Hepatic stellate cell (primary cell): ENCODE results near the gene PKP2.
"Not testable (repeated sequence)": the region's sequence is repeated elsewhere in the genome, so short reads cannot be mapped to it uniquely, and the experiment has no call there.

ENCODE experiments used
- DNase-seq: peaks from one replicate; pipeline ENCODE4 v3.0.0; 2011; ENCODE audit warnings: low spot score

Gene PKP2

DNA sequence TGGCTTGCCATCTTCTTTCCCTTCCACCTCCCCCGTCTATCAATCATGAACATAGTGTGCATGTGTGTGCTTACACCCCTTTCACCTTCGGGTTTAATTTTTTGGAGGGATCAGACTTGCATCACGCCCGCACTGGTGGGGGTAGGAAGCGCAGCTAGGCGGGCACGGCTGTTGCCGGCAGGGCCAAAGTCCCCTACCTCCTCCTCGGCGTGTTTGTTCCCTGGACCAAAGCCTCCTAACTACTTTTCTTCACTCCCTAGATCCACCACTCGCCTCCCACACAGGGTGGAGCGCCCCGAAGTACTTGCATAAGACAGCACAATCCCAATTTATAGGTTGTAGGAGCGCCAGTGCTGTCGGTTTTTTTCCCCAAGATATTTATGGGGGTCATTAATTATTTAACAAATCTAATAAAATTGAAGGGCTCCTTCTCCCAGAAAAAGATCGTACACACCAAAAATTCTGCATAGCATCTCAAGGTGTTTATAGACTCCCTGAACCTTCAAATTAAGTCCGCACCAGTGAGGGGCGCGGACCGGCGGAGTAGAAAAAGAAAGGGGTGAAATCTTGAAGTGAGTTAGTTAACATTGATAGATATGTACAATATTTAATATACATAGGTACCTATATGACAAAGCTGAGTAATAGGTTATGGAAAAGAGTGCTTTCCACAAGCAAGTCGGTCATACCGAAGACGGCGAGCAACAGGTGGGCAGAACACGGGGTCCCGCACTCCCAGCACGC, 717 bp downstream of the PKP2 start:
- no peak for DNase-seq

GRCh38 chr12:32894566-32894965, 2.0 kb downstream of the PKP2 start:
- no peak for DNase-seq

GRCh38 chr12:32893458-32893857, 3.1 kb downstream of the PKP2 start:
- DNase-seq: no peak

GRCh38 chr12:32893043-32893442, 3.5 kb downstream of the PKP2 start:
- no peak for DNase-seq

GRCh38 chr12:32892369-32892768, 4.2 kb downstream of the PKP2 start:
- DNase-seq: not testable (repeated sequence)

- DNase-seq: no peak
Measured at GRCh38 chr12:32891956-32892355, 4.6 kb downstream of the PKP2 start.

- DNase-seq: no peak
Measured at GRCh38 chr12:32891526-32891925, 5.1 kb downstream of the PKP2 start.

GRCh38 chr12:32889011-32889760, 7.4 kb downstream of the PKP2 start:
- no peak for DNase-seq

- DNase-seq: no peak
Measured at GRCh38 chr12:32887058-32887457, 9.5 kb downstream of the PKP2 start.

DNA sequence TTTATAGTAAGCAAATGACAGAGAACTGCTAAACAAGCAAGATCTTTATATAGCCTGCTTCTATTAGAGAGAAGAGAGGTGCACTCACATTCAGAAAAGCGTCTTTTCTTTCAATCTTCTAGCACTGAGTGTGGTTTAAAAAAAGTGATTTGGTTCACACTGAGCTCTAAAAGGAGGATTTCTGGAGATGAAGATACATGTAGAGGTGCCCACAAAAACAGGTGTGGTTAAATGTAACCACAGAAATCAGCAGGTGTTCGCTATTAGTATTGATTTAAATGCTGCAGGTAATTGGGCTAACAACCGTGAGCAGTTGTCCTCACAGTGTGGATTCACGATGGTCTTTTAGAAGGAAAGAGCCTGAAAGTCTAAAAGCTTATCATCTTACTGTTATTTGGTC, 10.7 kb downstream of the PKP2 start:
- no peak for DNase-seq

- no peak for DNase-seq
Measured at GRCh38 chr12:32884962-32885361, 11.6 kb downstream of the PKP2 start.

DNA sequence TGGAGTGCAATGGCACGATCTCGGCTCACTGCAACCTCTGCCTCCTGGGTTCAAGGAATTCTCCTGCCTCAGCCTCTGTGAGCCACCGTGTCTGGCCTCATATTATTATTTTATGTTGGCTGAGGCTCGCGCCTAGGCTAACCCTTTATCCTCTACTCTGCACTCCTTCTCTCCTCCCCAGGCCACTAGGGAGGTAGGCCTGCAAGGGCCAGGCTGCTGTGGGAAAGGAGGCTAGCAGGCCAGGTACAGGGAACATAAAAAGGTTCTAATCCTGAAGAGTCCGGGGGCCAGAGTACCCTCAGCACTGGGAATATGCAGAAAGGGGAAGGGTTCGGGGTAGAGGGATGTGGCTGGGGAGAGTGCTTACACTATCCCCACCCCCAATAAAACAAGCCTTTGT, 14.9 kb downstream of the PKP2 start:
- no peak for DNase-seq

DNA sequence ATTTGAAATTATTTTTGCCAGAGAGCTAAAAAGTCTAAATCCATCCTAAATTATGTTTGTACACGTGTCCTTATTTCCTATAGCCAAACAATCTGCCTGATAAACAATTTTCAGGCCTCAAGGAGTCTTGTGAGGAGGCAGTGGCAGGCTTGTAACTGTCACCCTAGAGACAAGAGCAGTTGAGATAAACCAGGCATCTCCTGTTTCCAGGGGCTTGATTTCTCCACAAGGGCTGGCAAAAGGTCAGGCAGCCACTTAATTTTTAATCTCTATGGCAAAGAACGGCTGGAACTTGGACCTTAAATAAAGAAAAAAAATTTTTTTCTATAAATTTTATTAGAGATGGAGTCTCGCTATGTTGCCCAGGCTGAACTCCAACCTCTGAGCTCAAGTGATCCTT, 15.5 kb downstream of the PKP2 start:
- DNase-seq: no peak

DNA sequence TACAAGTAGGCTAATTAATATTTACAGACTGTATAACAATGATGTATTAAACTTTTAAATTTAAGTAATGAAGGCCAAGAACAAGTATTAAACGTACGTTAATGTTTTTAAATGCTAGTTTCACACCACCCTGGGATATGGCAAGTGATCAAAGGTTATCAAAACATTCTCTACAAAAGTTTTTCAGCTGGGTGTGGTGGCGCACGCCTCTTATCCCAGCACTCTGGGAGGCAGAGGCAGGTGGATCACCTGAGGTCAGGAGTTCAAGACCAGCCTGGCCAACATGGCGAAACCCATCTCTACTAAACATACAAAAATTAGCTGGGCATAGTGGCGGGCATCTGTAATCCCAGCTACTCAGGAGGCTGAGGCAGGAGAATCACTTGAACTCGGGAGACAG, 17.5 kb downstream of the PKP2 start:
- not testable (repeated sequence) for DNase-seq

GRCh38 chr12:32877601-32878459, 18.7 kb downstream of the PKP2 start:
- DNase-seq: no peak

GRCh38 chr12:32876004-32876403, 20.6 kb downstream of the PKP2 start:
- no peak for DNase-seq

DNA sequence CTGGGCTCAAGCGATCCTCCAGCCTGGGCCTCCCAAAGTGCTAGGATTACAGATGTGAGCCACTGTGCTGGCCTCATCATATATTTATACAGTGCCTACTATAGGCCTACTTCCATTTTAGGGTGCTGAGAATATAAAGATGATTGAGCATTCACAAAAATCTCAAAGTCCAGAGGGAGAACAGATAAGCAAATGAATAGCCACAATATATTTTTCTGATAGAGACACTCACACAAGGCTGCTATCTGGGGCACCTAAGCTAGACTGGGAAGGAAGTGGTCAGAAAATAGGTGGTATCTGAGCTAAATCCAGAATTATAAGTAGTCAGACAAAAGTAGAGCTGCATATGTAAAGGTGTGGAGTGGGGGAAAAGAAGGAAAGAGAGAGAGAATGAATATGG, 21.6 kb downstream of the PKP2 start:
- no peak for DNase-seq

DNA sequence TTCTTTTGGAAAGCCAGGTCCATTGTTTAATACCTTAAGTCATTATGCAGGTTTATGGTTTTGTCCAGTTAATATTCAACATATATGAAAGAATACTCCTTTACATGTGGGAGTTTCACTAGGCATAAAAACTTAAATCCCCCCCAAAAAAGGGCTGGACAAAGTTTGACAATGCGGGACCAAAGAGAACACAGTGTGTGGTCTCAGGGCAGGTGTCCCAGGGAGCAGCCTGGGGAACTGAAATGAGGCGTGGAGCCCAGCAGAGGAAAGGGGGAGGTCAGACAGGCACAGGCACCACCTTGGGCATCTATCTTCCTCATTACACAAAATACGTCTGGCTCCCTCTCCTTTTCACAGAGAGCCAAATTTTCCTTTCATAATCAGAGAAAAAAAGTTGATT, 22.5 kb downstream of the PKP2 start:
- no peak for DNase-seq

DNA sequence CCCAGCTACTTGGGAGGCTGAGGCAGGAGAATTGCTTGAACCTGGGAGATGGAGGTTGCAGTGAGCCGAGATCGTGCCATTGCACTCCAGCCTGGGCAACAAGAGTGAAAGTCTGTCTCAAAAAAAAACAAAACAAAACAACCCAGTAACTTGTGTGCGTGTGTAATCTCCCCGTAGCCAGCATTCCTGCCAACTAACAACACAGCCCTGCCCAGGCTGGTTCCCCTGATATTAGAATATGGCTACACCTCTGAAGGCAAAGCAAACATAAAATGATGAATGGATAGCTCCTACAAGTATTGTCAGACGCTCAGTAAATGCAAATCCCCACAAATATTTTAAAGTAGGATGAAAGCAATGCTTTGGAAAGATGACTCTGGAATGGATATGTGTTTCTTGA, 24.2 kb downstream of the PKP2 start:
- DNase-seq: not testable (repeated sequence)

DNA sequence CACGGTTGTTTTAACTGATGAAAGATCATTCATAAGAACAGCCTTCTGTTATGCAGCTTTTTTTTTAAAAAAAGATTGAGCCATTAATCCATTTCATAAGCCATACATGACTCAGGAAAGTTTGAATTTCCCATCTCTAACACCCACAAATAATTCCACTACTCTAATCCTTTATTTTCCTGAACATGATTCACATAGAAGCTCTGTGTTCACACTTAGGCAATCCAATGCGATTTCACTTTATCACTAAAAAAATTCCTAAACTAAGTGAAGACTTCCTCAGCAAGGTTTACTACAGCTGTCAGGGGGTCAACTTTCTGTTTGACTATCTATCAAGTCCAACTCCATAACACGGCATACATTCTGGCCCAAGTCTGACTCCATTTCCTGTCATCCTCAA, 25.9 kb downstream of the PKP2 start:
- no peak for DNase-seq

DNA sequence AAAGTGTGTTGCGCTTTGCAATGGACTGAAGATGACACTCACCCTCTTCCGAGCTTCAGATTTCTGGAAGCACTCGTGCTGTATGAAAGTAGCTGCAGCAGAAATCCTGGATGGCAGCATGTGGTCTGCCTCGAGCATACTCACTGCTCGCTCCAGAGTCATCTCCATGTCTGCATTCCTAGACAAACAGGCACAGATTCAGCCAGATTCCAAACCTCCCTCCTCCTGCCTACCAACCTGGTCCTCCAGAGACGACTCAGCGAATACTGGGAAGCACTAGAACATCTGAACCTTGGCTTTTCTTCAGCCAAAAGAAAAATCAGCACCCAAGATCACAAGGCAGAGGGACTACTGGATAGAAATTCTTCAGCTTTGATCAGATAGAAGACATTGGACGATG, 27.7 kb downstream of the PKP2 start:
- DNase-seq: no peak

DNA sequence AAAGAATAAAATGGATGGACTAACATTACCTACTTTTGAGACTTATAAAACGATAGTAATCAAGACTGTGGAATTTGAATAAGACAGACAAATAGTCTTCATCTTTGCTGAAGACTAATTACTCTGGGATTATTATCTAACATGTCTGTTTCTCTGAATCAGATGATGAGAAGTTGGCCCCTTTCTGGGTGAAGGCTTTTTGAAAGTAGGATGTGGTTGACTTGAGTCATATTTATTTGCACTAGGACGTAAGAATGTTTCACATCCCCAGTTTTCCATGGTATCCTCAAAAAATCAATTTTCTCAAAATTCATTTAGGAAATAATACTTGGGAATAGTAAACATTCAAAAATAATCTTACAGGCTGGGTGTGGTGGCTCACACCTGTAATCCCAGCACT, 31.8 kb downstream of the PKP2 start:
- DNase-seq: no peak

DNA sequence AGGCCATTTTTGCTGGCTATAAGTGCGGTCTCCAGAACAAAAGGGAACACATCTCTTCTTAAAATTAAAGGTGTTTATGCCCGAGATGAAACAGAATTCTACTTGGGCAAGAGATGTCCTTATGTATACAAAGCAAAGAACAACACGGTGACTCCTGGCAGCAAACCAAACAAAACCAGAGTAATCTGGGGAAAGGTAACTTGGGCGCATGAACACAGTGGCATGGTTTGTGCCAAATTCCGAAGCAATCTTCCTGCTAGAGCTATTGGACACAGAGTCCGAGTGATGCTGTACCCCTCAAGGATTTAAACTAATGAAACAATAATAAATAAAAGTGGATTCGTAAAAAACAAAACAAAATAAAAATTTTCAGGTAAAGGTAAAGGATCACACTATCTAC, 33.4 kb downstream of the PKP2 start:
- DNase-seq: no peak
